ENCODE measurements around the gene PIAS3. TPM values are rescaled to one million over a fixed set of nuclear protein-coding genes. Genes with fewer than 3 reads are reported as not detected.

Gene PIAS3
- total RNA-seq, 4 donors from 2014 or later = 16.9 to 22.8 (median 20.3) TPM

DNA sequence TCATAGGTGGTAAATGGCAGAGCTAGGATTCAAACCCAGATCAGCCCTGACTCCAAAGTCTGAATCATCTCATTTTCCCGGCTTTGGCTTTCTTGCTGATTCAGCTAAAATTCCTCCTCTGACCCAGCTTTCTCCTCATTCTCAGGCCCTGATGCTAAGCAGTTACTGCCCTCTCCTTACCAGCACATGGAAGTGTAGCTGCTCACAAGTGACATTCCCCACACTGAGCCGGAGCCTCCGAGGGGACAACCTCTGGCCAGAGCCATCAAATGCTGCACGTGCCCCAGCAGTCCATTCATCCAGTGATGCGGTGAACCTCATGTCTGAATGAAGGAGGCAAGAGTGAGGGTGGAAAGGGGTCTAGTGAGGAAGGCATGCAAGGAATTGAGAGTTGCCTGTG lies 39.9 kb upstream of the PIAS3 start:
- TF ChIP-seq POLR2A (IDR thresholded peaks at IDR 0.05) = no peak
- TF ChIP-seq, protein P1, sequence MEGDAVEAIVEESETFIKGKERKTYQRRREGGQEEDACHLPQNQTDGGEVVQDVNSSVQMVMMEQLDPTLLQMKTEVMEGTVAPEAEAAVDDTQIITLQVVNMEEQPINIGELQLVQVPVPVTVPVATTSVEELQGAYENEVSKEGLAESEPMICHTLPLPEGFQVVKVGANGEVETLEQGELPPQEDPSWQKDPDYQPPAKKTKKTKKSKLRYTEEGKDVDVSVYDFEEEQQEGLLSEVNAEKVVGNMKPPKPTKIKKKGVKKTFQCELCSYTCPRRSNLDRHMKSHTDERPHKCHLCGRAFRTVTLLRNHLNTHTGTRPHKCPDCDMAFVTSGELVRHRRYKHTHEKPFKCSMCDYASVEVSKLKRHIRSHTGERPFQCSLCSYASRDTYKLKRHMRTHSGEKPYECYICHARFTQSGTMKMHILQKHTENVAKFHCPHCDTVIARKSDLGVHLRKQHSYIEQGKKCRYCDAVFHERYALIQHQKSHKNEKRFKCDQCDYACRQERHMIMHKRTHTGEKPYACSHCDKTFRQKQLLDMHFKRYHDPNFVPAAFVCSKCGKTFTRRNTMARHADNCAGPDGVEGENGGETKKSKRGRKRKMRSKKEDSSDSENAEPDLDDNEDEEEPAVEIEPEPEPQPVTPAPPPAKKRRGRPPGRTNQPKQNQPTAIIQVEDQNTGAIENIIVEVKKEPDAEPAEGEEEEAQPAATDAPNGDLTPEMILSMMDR (IDR thresholded peaks at IDR 0.05) = no peak
- no peaks in the 10 kb centered on the region for H3K4me1 ChIP-seq
- H3K4me3 ChIP-seq (replicated peaks in 1 of 3) = no peak overlapping the region
- no peaks in the 10 kb centered on the region for H3K9me3 ChIP-seq
- intact Hi-C loops (cut with DNase I) = loop anchor here (2.0 kb wide), 1 partner anchor 38 kb away; no protein-coding TSS in a partner anchor
- no peaks in the 10 kb centered on the region for H3K36me3 ChIP-seq
- no peaks in the 10 kb centered on the region for H3K27me3 ChIP-seq
- no peak for DNase-seq
- WGBS, 2 donors = 69 to 84% methylated on average over 5 of the region's 5 CpGs
- no peak overlapping the region for H3K27ac ChIP-seq

DNA sequence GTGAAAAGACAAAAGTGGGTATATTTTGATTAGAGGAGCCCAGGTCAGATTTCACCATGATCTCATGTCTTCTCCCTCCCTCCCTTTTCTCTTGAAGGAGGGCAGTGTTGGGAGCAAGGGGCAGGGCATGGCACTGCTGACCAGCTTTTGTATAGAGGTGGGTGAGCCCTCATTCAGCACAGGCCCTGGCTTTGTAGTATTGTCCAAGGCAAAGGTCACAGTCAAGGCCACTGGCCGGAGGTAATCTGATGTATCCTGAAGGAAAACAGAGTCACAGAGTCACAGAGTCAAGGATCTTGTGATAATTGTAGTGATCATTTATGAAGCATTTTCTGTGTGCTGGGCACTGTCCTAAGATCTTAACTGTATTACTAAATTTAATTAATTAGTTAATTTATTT lies 39.1 kb upstream of the PIAS3 start:
- no peak for DNase-seq
- intact Hi-C loops (cut with DNase I) = loop anchor here (2.0 kb wide), 1 partner anchor 37 kb away; no protein-coding TSS in a partner anchor
- peaks cover 1 to 2% of the 10 kb centered on the region in 2 donors for H3K4me1 ChIP-seq
- no peak for TF ChIP-seq POLR2A (IDR thresholded peaks at IDR 0.05)
- TF ChIP-seq, protein P1 (IDR thresholded peaks at IDR 0.05) = no peak
- H3K27ac ChIP-seq = no peak overlapping the region
- no peak overlapping the region for H3K4me3 ChIP-seq (replicated peaks in 1 of 3)
- no peaks in the 10 kb centered on the region for H3K27me3 ChIP-seq
- no peaks in the 10 kb centered on the region for H3K36me3 ChIP-seq
- H3K9me3 ChIP-seq = no peaks in the 10 kb centered on the region
- WGBS, 2 donors = 92 to 100% methylated on average over 1 of the region's 1 CpG

GRCh38 chr1:145895471-145895870 lies 36.6 kb upstream of the PIAS3 start:
- peaks cover 11 to 24% of the 10 kb centered on the region in 2 donors for H3K4me1 ChIP-seq
- 96 to 100% methylated on average over 1 of the region's 1 CpG for WGBS, 2 donors
- intact Hi-C loops (cut with DNase I) = no loop called here
- DNase-seq = no peak
- H3K9me3 ChIP-seq = no peaks in the 10 kb centered on the region
- H3K27me3 ChIP-seq = no peaks in the 10 kb centered on the region
- TF ChIP-seq, protein P1 (IDR thresholded peaks at IDR 0.05) = no peak
- TF ChIP-seq POLR2A (IDR thresholded peaks at IDR 0.05) = no peak
- no peaks in the 10 kb centered on the region for H3K36me3 ChIP-seq
- no peak overlapping the region for H3K27ac ChIP-seq
- H3K4me3 ChIP-seq (replicated peaks in 1 of 3) = no peak overlapping the region

- H3K9me3 ChIP-seq = no peaks in the 10 kb centered on the region
- no peaks in the 10 kb centered on the region for H3K27me3 ChIP-seq
- no peak overlapping the region for H3K4me3 ChIP-seq (replicated peaks in 1 of 3)
- no peak for TF ChIP-seq POLR2A (IDR thresholded peaks at IDR 0.05)
- TF ChIP-seq, protein P1 (IDR thresholded peaks at IDR 0.05) = no peak
- H3K4me1 ChIP-seq = peaks cover 11 to 24% of the 10 kb centered on the region in 2 donors
- H3K36me3 ChIP-seq = no peaks in the 10 kb centered on the region
- intact Hi-C loops (cut with DNase I) = loop anchor here (5.0 kb wide), 1 partner anchor 119 kb away; no protein-coding TSS in a partner anchor
- peak overlapping the region in 2 of 3 donors; percentile 91 to 96 for H3K27ac ChIP-seq
- WGBS, 2 donors = 86 to 94% methylated on average over 7 of the region's 7 CpGs
- no peak for DNase-seq
These were observed 34.6 kb upstream of the PIAS3 start for GRCh38 chr1:145893306-145894055.

DNA sequence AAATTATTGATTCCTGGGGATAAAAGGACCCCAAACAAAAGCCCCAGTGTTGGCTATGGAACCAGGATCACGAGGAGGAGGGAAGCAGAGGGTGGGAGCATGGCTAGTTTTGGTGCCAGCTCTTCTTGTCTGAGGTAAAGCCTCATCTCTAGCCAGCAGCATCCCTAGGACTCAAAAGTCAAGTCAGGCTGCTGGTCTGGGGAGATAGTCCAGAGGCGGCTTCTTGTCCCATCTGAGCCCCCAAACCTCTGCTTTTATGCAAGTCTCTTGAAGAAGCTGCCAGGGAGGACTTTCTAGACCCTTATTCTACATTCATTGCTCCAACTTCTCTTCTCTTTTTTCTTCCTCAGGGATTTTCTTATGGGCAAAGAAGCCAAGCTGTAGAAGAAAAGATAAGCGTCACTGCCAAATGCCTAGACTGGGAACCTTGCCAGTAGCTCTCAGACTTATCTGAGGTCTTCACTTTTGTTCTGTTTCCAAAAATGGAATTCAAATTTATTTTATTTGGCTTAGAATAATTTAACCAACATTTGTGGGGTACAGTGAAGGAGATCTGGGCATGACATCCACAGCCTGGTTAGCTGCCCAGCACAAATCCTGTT lies 33.7 kb upstream of the PIAS3 start:
- Histone ChIP-seq H3K36me3 (no peaks in the 10 kb centered on the region), H3K4me3 (replicated peaks in 1 of 3) (no peak overlapping the region), H3K9me3 (no peaks in the 10 kb centered on the region), H3K27ac (peak overlapping the region; percentile 75 to 96 (median 91)), H3K27me3 (no peaks in the 10 kb centered on the region), H3K4me1 (peaks cover 11 to 24% of the 10 kb centered on the region in 2 donors)
- 41 to 48% methylated on average over 3 of the region's 3 CpGs for WGBS, 2 donors
- intact Hi-C loops (cut with DNase I) = loop anchor here (5.0 kb wide), 1 partner anchor 120 kb away; no protein-coding TSS in a partner anchor
- TF ChIP-seq POLR2A (IDR thresholded peaks at IDR 0.05) = no peak
- DNase-seq = peak; percentile 28 to 40
